Left kidney (tissue), 8 donors: ENCODE results near the gene OR6C75. TPM values are rescaled to one million over a fixed set of nuclear protein-coding genes. Genes with fewer than 3 reads are reported as not detected.
"Not testable (repeated sequence)": the region's sequence is repeated elsewhere in the genome, so short reads cannot be mapped to it uniquely, and the experiment has no call there.

Experiments used
- DNase-seq: peaks from one replicate; pipeline ENCODE4 v3.0.0-alpha.2; 2013
- long read RNA-seq, 8 donors: transcript quantifications; one replicate each; lab custom pipeline, GENCODE V29; 2026
- polyA plus RNA-seq: library from polyadenylated mRNA; unstranded; fragments of 120-200 nt; gene quantifications from one replicate; pipeline ENCODE4 v1.2.1, GENCODE V29; 2013; ENCODE audit not compliant: insufficient read length

The OR6C75 gene
- 0.07 TPM for polyA plus RNA-seq
- long read RNA-seq, donor 1, result 0 reads
- long read RNA-seq, donor 2, result 0 reads
- long read RNA-seq, donor 3, result 0 reads
- long read RNA-seq, donor 4, result 0 reads
- long read RNA-seq, donor 5, result 0 reads
- long read RNA-seq, donor 6, result 0 reads
- long read RNA-seq, donor 7, result 0 reads
- long read RNA-seq, donor 8, result 0 reads

GRCh38 chr12:55362675-55363074 lies at the start of gene OR6C75:
Gene OR6C75 (plus strand): TSS chr12:55362975. CDS start chr12:55365111, 2,136 bp downstream.
- no peak for DNase-seq

GRCh38 chr12:55314043-55314442 lies 48.7 kb upstream of the OR6C75 start, which contains the start of gene OR6C1:
Gene OR6C1 (plus strand): TSS chr12:55314343. CDS start chr12:55320600, 6,257 bp downstream.
- no peak for DNase-seq

GRCh38 chr12:55320201-55320600 lies 42.6 kb upstream of the OR6C75 start:
- DNase-seq, result no peak

GRCh38 chr12:55325801-55326200 lies 37.0 kb upstream of the OR6C75 start:
- DNase-seq, result not testable (repeated sequence)

GRCh38 chr12:55330446-55330845 lies 32.3 kb upstream of the OR6C75 start, which contains the start of gene OR6C3:
Gene OR6C3 (plus strand): TSS chr12:55330746. CDS start chr12:55331701, 955 bp downstream.
- no peak for DNase-seq

- no peak for DNase-seq
Measured at GRCh38 chr12:55336002-55336401, 26.8 kb upstream of the OR6C75 start.

- DNase-seq, result not testable (repeated sequence)
Measured at GRCh38 chr12:55355338-55355737, 7.4 kb upstream of the OR6C75 start.

- no peak for DNase-seq
Measured at GRCh38 chr12:55365086-55365485, 2.3 kb downstream of the OR6C75 start.

- no peak for DNase-seq
Measured at GRCh38 chr12:55372521-55372920, 9.7 kb downstream of the OR6C75 start.

- DNase-seq, result no peak
Measured at GRCh38 chr12:55385891-55386290, 23.1 kb downstream of the OR6C75 start.

- no peak for DNase-seq
Measured at GRCh38 chr12:55392032-55392795, 29.4 kb downstream of the OR6C75 start.

GRCh38 chr12:55396326-55396725 lies 33.6 kb downstream of the OR6C75 start:
- DNase-seq, result no peak

GRCh38 chr12:55400229-55400628 lies 37.5 kb downstream of the OR6C75 start, which contains the start of gene OR6C65:
Gene OR6C65 (plus strand): TSS chr12:55400529. CDS start chr12:55400529, 0 bp downstream.
- no peak for DNase-seq

GRCh38 chr12:55407866-55408265 lies 45.1 kb downstream of the OR6C75 start:
- DNase-seq, result no peak

- not testable (repeated sequence) for DNase-seq
Measured at GRCh38 chr12:55409133-55409532, 46.4 kb downstream of the OR6C75 start.

- not testable (repeated sequence) for DNase-seq
Measured at GRCh38 chr12:55412138-55412537, 49.4 kb downstream of the OR6C75 start.

- not testable (repeated sequence) for DNase-seq
Measured at GRCh38 chr12:55413498-55414388, 51.0 kb downstream of the OR6C75 start.

- DNase-seq, result peak; percentile 14
Measured at GRCh38 chr12:55414396-55414823, 51.6 kb downstream of the OR6C75 start.

- not testable (repeated sequence) for DNase-seq
Measured at GRCh38 chr12:55414889-55415288, 52.1 kb downstream of the OR6C75 start.

- no peak for DNase-seq
Measured at GRCh38 chr12:55416961-55417360, 54.2 kb downstream of the OR6C75 start.
